Measurements from ENCODE around the gene PRELP.
"Not testable (repeated sequence)": the region's sequence is repeated elsewhere in the genome, so short reads cannot be mapped to it uniquely, and the experiment has no call there.

Gene PRELP

DNA sequence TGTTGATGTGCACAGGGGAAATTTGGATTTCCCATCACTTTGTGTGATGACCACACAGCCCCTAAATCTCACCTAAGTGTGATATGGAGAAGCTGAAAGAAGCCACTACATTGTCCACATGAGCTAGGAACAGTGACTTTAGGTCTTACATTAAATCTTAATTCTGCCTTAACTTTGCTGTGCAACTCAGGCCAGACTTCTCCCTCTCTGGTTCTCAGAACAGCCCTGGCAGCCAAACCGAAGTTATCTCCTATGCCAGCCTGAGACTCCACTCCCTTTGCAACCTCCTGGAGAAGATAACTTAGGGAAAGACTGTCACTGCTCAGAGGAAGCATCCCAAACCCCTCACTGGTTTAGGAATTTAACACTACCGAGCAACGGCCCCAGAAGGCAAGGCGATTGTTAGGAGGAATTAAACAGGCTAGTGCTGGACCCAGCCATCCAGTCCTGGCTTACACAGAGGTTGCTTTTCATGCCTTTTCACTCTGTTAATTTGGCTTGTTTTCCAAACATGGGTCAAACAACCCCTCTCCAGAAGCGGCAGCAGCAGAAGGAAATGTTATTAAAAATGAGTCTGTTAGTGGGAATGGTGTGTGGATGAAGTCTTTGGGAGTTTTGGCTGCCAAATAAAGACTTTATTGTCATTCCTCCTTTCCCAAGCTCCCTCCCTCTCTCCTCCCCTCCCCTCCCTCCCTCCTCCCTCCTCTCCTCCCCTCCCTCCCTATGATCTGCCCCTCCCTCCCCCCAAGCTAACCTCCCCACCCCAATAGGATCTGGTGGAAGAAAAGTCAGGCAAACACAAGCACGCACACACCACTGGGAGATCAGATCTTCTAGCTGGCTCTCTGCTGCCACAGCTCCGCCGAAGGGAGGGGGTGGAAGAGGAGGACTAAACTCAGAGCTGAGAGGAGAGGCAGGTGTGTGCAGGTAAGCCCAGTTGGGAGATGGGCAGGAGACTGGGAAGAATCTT is at the start of gene PRELP:
Gene PRELP (plus strand): TSS at position 795 of the 970 bp plus-strand sequence. CDS start 7,379 bp downstream, outside the sequence.
- no peak for DNase-seq (ENCODE audit: low read depth, low spot score)

DNA sequence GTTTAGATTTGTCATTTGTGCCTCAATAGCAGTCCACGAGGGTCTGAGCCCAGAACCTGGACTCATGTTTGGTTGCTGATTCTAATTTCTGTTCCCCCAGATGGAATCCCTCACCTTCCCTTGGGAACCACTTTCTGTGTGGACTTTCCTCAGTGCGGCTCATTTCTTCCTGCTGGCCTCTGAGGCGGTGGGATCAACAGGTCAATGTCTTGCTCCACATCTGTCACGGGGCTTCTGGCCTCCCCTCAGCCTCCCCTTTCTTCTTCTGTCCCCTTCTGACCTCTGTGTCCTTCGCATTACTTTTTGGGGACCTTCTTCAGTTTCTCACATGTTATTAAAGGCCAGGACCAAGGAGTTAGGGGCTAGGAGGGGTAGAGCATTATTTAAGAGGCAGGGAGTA is 49.2 kb upstream of the PRELP start:
- no peak for DNase-seq (ENCODE audit: low read depth, low spot score)

DNA sequence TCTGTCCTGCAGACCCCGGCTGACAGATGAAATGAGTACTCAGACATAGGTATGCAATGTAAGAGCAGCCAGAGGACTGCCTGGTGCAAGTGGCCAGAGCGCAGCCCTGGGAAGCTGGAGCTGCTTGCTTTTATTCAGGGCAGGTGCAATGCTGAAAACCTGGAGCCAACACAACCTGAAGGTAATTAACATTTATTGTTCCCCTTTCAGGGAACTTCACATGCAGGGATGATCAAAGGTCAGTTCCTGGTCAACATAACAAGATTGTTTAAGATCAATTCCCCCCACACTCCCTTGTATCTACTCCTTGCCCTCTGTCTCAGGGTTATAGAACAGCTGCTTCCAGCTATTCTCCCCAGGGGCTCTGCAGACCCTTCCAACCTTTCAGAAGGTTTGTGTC is 48.7 kb upstream of the PRELP start:
- DNase-seq (ENCODE audit: low read depth, low spot score): no peak

DNA sequence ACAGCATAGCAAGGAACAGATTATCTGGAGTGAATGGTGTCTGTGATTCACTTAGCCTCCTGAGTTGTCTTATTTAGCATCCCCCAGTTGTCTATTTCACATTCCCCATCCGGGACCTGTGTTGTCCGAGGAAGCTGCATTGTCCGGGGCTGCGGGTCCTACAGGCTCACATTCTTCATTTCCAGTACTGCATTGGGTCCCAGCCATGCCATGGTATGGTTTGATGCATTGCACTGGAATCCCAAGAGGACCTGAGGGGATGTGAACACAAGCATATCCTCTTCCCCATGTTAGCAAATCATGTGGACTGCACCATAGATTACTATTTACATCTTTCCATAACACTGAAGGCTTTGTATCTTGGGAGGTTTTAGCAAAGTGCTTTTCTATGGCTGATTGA is 48.2 kb upstream of the PRELP start:
- DNase-seq (ENCODE audit: low read depth, low spot score): no peak

DNA sequence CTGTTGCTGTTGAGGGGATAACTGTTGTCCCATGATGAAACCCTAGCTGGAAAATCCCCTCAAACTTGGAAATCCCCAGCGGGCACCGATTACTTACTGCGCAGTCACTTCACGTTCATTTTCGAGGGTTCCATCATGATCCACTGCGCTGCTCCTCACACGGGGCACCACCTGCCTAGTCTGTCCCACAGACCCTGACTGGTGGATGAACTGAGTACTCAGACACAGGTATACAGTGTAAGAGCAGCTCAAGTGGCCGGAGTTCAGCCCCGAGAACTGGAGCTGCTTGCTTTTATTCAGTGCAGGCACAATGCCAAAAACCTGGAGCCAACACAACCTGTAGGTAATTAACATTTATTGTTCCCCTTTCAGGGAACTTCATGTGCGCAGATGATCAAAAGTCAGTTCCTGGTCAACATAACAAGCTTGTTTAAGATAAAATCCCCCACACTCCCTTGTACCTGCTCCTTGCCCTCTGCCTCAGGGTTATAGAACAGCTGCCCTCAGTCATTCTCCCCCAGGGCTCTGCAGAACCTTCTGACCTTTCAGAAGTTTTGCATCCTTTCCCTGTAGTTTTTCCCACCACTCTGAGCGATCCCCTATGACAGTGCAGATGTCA is 46.5 kb upstream of the PRELP start:
- DNase-seq (ENCODE audit: low read depth, low spot score): no peak

DNA sequence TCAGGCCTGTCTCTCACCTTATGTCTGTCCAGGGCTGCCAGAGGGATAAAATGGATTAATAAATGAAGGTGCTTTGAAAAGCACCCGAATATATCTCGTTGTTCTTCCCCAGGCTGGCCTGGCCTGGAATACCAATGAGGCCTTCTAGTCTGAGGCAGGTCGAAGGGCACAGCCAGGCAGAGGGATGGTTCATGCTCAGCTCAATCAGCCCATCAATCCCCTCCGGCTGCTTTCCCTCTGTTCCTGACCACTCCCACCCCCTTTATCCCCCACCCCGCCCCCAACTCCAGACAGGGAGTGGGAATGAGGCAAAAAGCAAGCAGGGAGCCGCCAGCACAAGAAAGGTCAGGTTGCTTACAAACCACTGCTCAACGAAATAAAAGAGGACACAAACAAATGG is 40.0 kb upstream of the PRELP start:
- DNase-seq (ENCODE audit: low read depth, low spot score): no peak

DNA sequence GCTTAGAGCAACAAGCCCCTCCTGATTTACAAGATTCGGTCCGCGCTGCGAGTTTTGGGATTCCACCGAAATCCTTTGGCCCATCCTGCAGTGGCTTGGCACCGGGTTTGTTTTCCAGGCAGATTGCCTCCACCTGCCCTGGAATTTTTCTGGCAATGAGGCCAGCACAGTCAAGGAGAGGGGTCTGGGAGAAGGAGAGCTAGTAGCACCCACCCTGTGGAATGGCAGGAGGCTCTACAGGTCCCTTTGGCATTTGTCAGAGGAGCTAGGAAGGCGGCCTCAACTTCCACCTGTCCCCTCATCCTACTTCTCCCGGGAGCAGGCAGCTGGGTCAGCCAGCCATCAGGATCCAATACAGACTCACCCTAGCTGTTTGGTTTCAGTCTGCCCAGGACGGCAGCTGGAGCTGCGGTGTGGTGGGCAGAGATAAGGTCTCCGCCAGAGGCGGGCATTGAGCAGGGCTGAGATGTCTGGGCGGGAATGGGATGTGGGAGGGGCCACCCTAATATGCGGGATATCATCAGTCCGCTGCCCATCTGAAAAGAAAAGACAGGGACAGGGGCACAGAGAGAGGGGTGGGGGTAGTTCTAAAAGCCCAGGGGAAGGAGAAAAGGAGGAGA is 37.8 kb upstream of the PRELP start:
- DNase-seq (ENCODE audit: low read depth, low spot score): no peak

DNA sequence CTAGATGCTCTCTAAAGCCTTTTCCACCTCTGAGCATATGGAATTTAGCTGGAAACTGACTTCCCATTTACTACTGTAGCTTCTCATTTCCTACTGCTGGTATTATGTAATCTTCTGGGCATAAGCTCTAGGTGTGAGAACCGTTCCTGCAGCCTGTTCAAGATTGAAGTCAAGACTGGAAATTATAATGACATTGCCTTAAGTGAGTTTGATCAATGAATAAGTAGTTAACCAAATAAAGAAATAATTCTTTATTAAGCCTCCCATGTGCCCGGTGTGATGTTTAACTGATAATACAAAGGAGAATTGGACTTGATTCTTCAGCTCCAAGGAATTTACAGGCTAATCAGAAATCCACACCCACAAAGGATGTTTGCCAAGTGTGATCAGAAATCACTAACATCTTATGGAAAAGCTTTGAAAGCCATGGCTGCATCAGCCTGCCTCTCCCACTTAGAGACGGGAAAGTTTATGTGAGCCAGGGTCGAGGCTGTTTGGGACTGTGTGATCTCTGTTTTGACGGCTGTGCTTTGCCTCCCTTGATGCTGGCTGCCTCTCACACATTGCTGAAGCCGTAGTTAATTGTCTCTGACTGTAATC is 36.4 kb upstream of the PRELP start:
- no peak for DNase-seq (ENCODE audit: low read depth, low spot score)

DNA sequence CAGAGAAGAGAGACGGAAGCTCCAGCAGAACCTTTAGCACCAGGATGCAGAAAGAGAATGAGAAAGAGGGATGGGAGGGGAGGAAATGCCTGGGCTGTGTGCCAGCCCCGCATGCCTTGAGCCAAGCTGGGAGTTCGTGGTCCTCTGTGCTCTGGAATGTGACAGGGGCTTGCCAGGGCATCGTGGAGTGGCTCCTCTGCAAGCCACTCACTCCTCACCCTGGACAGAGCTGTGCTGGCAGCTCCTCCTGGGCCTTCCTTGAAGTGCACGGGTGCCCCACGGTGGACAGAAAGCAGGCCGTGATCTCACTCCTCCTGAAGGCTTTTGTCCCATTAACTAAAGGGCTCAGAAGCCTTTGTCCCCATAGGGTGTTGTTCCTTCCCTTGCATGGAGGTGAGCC is 34.8 kb upstream of the PRELP start:
- no peak for DNase-seq (ENCODE audit: low read depth, low spot score)

DNA sequence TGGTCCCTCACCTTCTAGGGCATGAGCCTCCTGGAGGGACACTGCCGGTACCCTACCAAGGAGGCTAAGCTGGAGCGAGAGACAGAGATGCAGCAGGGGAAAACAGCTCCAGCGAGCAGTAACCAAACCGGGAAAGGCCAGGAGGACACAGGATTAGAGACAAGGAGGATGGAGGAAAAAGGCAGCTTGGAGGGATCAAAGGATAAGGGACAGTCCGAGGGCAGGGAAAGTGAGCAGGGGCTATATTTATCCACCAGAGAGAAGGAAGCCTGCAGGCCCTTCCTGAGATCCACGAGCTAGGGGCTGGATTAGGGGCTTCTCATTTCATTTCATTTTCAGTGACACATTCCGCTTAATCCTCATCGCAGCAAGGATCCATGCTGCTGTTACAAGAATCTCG is 33.8 kb upstream of the PRELP start:
- no peak for DNase-seq (ENCODE audit: low read depth, low spot score)

DNA sequence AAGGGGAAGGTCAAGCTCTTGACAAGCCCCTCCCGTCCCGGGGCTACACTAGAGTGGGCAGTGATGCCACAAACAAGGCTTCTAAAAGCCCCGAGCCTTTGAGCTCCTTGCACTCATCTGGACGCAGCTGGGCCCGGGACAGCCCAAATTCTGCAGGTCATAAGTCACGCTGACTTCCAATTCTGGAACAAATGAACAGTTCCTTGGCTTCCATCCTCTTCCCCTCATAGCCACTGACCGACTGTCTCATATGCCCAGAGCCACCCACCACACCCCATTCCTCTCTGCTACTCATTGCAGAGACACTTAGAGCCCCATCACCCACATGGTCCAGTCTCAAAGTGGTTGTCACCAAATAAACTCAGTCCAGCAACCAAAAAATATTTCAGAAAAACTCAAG is 32.8 kb upstream of the PRELP start:
- DNase-seq (ENCODE audit: low read depth, low spot score): no peak

DNA sequence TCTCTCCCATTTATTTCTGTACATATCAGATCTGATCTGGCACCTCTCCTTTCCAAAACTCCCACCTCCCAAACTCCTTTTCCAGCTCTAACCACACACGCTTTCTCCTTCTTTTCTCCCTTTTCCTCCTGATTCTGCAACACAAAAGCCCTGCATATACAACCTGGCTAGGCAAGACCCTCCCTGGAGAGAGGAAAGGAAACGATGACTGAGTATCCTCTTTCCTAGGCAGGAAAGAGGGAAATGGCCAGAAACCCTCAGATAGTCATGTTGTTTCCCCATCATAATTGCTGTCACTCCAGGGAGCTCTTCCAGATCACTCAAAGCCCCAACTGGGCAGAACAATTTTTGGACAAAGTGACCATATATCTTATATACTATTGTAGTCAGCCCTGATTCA is 32.3 kb upstream of the PRELP start:
- DNase-seq (ENCODE audit: low read depth, low spot score): no peak

DNA sequence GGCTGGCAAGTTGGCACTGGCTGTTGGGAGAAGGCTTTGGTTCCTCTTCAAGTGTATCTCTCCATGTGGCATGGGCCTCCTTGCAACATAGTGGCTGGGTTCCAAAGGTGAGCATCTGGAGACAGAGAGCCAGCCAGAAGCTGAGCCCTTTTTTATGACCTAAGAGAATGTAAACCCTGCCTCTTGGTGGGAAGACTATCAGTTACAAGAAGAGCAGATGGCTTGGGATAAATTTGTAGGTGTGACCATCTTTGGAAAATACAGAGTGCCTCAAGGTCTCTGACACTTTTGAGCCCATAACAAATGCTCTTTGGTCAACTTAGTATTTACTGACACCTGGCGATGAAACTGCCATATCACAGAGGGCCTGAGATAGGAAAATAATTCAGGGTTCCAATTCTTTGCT is 31.4 kb upstream of the PRELP start:
- DNase-seq (ENCODE audit: low read depth, low spot score): no peak

DNA sequence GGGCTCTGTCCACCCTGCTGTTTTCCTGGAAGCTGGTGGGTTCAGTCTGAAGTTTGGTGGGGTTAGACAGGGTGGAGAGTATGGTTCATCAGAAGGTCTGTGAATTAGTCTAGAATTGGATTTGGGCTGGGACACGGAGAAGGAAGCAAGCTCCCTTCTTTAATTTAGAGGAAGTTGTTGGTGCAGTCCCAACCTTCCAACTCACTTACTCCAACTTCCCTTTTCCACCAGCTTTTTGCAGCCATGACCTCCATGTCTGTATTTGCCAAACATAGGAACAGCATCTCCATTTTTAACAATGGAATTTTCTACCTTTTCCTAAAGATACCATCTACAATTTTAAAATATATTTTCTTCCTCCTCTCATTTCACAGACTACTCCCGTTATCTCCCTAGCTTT is 28.5 kb upstream of the PRELP start:
- DNase-seq (ENCODE audit: low read depth, low spot score): no peak

DNA sequence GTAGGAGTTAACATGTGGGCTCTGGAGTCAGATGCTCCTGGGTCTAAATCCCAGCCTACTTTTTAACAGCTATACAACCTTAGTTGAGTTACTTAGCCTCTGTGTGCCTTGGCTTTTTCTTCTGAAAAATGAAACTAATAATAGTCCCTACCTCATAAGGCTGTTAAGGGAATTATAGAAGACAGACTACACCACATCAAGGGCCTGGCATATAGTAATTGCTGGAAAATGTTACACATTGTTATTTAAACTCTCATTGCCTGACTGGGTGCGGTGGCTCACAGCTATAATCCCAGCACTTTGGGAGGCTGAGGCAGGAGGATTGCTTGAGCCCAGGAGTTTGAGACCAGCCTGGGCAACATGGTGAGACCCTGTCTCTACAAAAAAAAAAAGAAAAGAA is 28.0 kb upstream of the PRELP start:
- DNase-seq (ENCODE audit: low read depth, low spot score): not testable (repeated sequence)

DNA sequence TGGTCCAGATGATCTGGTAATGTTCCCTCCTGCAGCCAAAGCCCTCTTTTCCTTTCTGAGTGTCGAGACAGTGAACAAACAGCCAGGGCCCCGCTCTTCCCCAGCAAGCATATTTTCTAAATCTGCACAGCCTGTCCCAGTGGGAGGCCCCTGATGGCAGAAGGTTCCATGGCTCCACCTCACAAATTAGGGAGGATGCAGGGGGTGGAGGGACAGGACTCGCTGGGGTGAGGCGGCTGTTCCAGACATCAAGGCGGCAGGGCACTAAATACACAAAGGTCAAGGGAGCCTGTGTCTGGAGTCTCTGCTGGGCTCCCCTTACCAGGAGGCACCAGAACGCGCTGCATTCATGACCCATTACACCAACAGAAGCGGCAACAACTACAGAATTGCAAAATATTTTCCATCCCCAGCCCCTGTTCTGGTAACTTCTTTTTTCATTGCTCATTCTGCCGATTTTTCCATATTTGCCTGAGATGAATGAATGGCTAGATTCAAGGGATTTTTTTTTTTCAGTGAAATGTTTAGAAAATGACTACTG is 27.0 kb upstream of the PRELP start:
- no peak for DNase-seq (ENCODE audit: low read depth, low spot score)

DNA sequence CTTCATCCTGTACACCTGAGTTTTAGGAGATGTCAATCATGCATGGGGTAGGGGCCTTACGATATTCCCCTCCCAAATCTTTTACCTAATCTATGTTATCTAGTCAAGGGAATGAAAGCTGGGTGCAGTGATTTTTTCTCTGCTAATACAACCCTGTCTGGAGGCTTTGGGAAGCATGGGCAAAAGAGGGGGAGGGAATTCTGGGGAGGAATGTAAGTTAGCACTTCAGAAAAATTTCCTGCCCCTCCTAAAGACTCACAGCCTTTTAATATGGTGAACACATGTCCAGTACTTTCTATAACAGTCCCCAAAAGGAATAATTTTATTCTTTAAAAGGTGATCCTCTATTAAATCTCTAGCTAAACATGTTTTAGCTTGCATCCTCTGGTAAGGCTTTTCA is 25.6 kb upstream of the PRELP start:
- DNase-seq (ENCODE audit: low read depth, low spot score): no peak

DNA sequence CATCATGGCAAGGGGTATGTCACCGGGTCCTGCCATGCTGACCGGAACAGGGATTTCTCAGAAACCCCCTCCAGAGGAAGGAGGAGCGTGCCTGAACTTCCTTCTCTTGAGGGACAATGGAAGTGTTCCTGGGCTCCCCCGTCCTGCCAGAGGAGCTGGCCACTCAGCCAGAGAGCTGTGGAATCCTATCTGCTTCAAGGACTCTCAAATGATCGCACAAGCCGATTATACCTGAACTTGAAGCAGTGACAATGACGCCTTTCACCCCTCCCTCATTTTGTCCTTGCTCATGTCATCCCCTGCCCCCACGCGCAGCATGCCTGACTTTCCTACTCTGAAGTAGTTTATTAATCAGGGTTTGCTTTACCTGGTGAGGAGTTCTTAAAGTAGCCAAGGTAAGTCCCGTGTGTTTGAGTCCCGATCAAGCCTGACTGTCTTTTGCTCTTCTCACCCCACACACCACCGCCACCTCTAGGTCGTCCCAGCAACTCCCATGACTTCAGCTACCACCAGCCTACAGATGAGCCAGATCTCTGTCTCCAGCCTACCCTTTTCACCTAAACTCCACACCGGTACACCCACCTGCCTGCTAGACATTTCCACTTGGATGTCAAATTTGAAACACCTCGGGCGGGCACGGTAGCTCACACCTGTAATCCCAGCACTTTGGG is 25.0 kb upstream of the PRELP start:
- DNase-seq (ENCODE audit: low read depth, low spot score): no peak

DNA sequence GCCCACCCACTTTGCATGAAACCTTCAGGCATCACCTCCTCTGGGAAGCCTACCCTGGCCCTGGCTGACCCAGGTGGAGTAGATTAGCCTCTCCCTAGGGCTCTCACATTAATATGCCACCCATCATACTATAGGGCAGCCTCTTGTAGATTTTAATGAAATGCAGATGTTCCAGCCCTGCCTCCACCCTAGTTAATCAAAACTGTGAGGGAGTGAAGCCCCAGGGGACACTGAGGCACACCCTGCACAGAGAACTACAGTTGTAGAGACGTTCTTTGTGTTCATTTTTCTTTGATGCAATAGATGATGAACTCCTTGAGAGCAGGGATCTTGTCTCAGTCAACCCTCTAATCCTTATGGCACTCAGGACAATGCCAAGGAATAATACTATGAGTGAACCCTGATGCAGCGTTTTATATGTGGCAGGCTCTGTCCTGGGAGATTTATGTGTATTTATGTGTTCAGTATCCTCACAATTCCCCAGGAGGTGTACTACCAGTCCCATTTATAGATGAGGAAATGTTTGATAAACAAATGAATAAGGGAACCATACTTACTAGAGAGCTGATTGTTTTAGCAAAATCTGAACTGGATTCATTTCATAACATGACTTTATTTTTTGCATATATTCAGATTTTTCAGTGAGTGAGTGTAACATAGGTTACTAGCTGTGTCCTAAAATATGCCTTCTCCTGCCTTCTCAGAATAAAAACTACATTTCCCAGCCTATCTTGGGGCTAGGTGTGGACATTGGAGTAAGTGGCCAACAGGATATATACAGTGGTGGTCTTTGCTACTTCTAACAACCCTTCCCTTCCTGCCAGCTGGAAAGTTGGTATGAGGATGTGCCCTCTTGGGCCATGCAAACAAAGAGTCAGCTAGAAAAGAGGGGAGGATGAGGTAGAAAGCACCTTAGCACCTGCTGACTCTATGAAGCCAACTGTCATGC is 23.5 kb upstream of the PRELP start:
- DNase-seq (ENCODE audit: low read depth, low spot score): no peak

DNA sequence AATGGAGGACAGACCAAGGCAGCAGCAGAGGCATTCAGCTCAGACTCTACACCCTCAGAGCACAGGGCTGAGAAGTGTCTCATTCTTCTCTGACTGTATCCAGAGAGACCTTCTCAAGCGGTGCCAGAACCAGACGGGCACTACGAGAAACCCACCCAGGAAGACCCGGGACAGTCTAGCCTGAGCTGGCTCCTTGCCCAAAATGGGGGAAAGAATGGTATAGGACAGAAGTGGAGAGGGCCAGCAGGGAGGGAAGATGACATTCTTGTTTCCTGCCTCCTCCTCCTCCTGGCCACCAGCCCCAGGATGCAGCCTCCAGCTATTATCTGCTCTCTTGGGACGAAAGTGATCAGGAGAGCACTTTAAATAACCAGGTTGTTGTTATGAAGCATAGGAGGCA is 22.6 kb upstream of the PRELP start:
- DNase-seq (ENCODE audit: low read depth, low spot score): no peak
